Stimulated activated CD4-positive, alpha-beta T cell treated with anti-CD3 and anti-CD28 coated beads, Interleukin-4, amount 100 ng/mL, for 1 hour (primary cell): ENCODE measurements around the gene KRTAP2-3.
"Not testable (repeated sequence)": the region's sequence is repeated elsewhere in the genome, so short reads cannot be mapped to it uniquely, and the experiment has no call there.

Source experiments
- DNase-seq: peaks from one replicate; pipeline ENCODE4 v3.0.0-alpha.2; 2020

KRTAP2-3 gene, protein sequence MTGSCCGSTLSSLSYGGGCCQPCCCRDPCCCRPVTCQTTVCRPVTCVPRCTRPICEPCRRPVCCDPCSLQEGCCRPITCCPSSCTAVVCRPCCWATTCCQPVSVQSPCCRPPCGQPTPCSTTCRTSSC

DNA sequence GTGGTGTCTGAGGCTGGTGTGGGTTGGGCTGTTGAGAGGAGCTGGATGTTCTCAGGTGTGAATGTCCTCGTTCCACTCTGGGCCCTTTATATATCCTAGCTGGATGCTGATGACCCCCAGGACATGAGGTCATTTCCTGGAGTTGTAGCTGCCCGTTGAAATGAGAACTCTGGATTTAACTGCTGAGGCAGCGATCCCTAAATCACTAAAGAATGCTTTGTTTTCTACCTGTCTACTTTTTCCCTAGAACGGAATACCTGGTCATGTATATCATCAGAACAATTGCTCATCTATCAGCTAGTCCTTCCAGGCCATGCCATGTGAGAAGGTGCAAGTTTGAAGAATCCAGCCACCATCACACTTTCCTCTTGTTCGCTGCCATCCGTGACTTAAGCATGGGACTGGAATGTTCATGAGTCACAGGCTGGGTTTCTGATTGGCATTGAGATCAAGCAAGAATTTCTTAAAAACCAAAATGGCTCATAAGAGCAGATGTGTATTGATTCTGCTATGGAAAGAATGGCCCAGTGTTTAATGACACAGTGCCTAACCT lies at the start of gene KRTAP2-3:
Gene KRTAP2-3 (minus strand): TSS at position 63 of the 553 bp plus-strand sequence. CDS start 64 bp downstream, outside the sequence.
- no peak for DNase-seq

DNA sequence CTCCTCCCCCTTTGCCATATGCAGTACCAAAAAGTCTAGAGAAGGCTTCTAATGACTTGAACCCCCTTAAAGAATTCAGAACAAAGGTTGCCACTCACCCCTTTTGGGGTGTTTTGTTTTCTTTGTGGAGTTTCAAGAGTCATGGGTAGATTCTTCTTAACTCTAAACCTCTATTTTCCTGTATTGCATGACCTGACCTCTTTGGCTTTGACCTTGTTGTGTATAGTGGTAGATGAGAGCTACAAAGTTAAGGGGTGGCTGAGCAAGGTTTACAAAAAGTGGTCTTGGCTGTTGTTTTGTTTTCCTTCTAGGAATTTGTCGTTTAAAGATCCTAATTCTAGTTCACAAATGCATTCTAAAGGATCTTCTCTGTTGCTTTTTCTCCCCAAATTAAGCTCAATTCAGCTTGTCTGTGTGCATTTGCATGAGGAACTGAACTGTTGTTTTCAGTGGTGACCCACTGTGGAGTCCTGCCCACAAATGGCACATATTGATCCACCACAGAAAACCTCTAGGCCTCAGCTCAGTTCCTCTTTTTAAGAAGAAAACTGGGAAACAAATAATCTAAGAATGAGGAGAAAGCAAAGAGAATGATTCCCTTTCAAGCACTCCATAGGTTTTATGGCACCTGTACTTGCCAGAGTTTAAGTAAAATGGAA lies 48.9 kb upstream of the KRTAP2-3 start:
- DNase-seq = not testable (repeated sequence)

DNA sequence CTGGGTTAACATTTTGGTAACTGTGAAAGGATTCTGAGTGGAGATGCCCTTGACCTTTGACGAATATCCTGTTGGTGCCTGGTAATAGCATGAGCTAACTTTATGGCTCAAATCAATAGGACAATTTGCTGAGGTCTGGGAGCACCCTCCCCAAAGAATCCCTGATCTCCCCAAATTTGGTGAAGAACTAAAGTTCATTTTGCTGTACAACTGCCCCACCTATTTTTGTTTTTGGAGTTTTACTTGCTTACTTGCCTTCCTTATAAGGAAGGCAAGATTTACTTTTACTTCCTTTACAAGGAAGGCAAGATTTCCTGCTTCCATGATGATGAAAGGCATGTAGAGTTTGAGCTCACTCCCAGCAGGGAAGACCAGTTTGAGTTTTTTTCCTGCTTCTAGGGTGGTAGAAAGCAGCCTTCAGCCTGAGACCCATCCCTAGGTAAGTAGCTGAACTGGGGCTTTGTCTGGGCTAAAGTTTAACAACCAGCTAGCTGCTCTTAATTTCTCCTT lies 48.1 kb upstream of the KRTAP2-3 start:
- no peak for DNase-seq

DNA sequence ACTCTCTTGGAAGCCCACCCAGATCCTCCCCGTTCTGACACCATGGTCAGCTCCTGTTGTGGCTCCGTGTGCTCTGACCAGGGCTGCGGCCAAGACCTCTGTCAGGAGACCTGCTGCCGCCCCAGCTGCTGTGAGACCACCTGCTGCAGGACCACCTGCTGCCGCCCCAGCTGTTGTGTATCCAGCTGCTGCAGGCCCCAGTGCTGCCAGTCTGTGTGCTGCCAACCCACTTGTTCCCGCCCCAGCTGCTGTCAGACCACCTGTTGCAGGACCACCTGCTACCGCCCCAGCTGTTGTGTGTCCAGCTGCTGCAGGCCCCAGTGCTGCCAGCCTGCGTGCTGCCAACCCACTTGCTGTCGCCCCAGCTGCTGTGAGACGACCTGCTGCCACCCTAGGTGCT lies 45.4 kb upstream of the KRTAP2-3 start, which contains the start of gene KRTAP4-9:
Gene KRTAP4-9 (plus strand): TSS at position 43 of the 400 bp plus-strand sequence. CDS start 0 bp downstream, at position 43.
- DNase-seq = not testable (repeated sequence)

DNA sequence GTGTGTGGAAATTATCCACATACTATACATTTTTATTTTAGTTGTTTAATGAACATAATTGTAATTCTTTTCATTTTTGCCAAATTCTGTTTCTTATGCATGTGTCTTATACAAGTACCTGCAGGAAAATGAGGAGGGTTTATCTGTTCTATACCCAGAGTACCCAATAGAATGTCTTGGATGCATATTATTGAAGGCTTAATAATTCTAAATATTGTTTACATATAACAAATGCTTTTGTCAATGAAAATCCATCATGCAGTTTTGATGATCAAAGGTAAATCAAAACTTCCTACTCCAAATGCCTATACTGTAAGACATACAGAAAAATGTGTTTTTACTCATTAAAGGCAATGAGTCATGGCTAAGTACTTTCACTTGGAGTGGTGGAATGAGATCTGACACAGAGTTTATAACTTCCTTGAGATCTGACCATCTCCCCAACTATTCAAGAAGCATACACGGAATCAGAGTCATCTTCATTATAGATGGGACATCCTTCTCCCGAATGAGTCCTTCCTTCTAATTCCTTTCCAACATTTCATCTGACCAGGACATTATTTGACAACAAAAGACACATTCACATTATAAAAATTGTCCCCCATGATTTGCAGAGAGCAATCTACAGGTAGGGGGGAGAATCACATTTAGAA lies 44.6 kb upstream of the KRTAP2-3 start:
- DNase-seq = not testable (repeated sequence)

DNA sequence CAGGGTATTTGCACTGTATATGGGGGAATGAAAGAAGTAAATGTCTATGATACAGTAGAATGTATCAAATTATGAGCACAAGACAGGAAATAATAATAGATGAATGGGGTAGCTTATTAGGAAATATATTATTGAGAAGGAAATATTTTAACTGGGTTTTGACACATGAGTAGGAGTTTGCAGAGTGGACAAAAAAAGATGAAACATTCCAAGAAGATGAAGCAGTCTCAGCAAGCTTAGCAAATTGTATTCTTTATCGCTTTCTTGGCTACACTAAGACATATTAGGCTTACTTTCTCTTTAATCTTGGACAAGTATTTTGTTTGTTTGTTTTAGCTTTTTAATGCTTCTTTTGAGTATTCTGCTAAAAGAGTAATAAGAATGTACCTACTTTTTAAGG lies 44.0 kb upstream of the KRTAP2-3 start:
- no peak for DNase-seq

DNA sequence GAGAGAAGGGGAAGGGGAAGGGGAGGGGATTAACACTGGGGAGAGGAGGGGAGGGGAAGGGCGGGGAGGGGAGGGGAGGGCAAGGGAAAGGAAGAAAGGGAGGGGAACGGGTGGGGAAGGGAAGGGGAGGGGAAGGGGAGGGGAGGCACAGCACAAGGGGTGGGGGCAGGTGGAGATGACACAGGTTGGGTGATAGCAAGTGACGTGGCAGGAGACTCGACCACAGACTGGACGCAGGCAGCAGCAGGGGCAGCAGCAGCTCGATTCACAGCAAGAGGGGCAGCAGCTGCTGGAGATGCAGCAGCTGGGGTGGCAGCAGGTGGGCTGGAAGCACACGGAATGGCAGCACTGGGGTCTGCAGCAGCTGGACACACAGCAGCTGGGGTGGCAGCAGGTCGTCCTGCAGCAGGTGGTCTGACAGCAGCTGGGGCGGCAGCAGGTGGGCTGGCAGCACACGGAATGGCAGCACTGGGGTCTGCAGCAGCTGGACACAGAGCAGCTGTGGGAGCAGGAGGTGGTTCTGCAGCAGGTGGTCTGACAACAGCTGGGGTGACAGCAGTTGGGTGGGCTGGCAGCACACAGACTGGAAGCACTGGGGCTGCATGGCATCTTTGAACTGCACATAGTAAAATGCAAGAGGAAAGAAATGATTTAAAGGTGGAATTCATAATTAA lies 41.8 kb upstream of the KRTAP2-3 start, which contains the start of gene KRTAP4-16:
Gene KRTAP4-16 (minus strand): TSS at position 624 of the 674 bp plus-strand sequence. CDS start 0 bp downstream, at position 624.
- DNase-seq = no peak

DNA sequence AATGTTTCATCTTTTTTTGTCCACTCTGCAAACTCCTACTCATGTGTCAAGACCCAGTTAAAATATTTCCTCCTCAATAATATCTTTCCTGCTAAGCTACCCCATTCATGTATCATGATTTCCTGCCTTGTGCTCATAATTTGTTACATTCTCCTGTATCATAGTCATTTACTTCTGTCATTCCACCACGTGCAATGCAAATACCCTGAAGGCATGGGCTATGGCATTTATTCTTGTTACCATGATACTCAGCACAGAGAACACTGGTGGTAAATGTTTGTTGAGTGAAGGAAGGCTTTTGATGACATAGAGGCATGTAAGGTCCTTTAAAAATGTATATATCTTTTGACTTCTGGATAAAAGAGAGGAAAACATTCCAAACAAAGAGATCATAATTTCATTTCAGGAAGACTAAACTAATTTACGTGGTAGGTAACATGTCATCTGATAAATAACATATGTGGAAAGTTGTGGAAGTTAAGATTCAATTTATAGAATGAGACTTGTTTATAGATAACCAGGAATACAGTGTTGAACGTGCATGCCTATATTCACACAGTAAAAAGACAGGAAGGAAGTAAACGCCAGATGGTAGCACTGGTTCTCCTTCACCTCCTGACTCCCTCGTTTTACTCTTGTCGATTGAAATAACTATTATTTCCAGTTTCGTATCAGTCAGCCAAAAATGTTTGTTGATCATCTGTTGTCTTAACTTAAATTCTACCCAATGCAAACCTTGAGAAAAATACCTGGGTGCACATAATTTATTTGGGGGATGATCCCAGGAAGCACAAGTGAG lies 40.0 kb upstream of the KRTAP2-3 start:
- DNase-seq = not testable (repeated sequence)

DNA sequence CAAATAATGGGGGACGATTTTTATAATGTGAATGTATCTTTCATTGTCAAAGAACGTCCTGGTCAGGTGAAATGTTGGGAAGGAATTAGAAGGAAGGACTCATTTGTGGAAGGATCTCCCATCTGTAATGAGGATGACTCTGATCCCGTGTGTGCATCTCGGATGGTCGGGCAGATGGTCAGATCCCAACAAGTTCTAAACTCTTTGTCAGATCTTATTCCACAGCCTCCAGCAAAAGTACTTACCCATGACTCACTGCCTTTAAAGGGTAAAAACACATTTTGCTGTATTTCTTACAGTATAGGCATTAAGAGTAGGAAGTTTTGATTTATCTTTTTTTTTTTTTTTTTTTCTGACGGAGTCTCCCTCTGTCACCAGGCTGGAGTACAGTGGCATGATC lies 38.6 kb upstream of the KRTAP2-3 start:
- DNase-seq = no peak

DNA sequence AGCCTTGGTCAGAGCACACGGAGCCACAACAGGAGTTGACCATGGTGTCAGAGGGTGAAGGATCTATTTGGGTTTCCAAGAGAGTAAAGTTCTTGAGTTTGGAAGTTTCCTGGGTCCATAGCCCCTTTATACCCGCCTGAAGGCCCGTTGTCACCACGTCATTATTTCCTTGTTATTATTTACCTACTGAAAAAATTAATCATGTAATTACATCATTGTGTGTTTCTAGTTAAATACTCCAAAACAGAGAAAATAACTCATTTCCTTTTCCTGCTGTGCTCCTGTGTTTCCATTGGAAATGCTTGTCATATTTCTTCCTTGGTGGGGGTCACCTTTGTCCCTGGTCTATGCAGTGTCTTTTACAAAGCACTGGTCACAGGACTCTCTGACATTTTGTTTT lies 38.1 kb upstream of the KRTAP2-3 start, which contains the start of gene KRTAP4-8:
Gene KRTAP4-8 (minus strand): TSS at position 101 of the 400 bp plus-strand sequence. CDS start 58 bp downstream, at position 43.
- no peak for DNase-seq

DNA sequence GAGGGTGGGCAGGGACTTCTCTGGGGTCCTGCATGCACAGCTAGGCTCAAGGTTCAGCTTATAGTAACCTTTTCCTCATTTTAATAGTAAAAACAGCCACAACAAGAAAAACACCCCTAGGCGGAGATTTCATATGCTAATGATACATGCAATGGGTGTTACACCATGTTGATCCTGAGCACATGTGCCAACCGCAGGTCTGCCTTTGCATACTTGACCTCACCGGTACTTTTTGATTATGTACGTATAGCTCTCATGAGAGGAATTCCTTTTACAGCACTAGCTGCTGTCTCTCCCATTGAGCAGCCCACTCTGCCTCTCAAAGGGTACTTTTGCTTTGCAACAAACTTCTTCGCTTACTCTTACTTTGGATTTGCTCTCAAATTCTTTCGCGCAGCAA lies 36.1 kb upstream of the KRTAP2-3 start:
- DNase-seq = no peak

DNA sequence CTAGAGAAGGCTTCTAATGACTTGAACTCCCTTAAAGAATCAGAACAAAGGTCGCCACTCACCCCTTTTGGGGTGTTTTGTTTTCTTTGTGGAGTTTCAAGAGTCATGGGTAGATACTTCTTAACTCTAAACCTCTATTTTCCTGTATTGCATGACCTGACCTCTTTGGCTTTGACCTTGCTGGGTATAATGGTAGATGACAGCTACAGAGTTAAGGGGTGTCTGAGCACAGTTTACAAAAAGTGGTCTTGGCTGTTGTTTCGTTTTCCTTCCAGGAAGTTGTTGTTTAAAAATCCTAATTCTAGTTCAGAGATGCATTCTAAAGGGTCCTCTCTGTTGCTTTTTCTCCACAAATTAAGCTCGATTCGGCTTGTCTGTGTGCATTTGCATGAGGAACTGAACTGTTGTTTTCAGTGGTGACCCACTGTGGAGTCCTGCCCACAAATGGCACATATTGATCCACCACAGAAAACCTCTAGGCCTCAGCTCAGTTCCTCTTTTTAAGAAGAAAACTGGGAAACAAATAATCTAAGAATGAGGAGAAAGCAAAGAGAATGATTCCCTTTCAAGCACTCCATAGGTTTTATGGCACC lies 28.9 kb upstream of the KRTAP2-3 start:
- DNase-seq = not testable (repeated sequence)

DNA sequence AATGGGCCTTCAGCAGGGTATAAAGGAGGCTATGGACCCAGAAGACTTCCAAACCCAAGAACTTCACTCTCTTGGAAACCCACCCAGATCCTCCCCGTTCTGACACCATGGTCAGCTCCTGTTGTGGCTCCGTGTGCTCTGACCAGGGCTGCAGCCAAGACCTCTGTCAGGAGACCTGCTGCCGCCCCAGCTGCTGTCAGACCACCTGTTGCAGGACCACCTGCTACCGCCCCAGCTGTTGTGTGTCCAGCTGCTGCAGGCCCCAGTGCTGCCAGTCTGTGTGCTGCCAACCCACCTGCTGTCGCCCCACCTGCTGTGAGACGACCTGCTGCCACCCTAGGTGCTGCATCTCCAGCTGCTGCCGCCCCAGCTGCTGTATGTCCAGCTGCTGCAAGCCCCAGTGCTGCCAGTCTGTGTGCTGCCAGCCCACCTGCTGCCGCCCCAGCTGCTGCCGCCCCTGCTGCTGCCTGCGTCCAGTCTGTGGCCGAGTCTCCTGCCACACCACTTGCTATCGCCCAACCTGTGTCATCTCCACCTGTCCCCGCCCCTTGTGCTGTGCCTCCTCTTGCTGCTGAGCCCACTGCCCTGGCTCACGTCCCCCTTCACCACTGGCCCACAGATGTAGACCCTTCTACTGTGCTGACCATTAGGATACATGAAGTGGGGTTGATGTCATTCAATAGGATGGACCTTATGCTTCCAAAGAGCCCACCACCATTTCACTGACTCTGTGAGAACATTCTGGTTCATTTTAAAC lies 24.4 kb upstream of the KRTAP2-3 start, which contains the start of gene KRTAP4-7:
Gene KRTAP4-7 (plus strand): TSS at position 51 of the 757 bp plus-strand sequence. CDS start 57 bp downstream, at position 108.
- DNase-seq = not testable (repeated sequence)

DNA sequence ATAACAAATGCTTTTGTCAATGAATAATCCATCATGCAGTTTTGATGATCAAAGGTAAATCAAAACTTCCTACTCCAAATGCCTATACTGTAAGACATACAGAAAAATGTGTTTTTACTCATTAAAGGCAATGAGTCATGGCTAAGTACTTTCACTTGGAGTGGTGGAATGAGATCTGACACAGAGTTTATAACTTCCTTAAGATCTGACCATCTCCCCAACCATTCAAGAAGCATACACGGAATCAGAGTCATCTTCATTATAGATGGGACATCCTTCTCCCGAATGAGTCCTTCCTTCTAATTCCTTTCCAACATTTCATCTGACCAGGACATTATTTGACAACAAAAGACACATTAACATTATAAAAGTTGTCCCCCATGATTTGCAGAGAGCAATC lies 23.5 kb upstream of the KRTAP2-3 start:
- DNase-seq = not testable (repeated sequence)

DNA sequence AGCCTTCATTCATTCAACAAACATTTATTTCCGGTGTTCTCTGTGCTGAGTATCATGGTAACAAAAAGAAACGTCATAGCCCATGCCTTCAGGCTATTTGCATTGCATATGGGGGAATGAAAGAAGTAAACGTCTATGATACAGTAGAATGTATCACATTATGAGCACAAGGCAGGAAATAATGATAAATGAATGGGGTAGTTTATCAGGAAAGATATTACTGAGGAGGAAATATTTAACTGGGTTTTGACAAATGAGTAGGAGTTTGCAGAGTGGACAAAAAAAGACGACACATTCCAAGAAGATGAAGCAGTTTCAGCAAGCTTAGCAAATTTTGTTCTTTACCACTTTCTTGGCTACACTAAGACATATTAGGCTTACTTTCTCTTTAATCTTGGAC lies 22.7 kb upstream of the KRTAP2-3 start:
- DNase-seq = no peak

DNA sequence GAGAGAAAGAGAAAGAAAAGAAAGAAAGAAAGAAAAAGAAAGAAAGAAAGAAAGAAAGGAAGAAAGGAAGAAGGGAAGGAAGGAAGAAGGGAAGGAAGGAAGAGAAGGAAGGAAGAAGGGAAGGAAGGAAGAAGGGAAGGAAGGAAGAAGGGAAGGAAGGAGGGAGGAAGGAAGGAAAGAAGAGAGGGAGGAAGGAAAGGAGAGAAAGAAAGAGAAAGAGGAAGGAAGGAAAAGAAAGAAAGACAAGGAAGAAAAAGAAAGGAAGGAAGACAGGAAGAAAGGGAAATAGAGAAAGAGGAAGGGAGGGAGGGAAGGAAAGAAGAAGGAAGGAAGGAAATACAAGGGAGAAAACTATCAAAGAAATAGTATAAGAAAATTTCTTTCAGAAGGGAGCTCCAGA lies 16.9 kb upstream of the KRTAP2-3 start:
- no peak for DNase-seq

DNA sequence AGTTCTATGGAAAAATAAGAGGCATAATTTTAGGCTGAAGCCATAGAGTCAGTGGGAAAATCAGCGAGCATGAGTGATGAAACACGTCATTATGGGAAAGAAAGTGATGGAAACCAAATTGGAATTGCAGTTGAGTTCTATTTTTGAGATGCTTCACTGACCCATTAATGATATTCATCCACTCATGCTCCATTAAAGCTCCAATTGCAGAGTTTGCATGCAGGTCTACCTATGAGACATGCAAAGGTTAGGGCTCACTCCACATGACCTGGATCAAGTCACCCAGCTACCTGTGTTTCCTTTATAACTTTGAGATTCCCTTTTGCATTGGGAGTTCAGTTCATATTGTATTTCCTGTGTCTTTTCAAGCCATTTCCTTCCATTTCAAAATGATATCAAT lies 13.8 kb upstream of the KRTAP2-3 start:
- no peak for DNase-seq

DNA sequence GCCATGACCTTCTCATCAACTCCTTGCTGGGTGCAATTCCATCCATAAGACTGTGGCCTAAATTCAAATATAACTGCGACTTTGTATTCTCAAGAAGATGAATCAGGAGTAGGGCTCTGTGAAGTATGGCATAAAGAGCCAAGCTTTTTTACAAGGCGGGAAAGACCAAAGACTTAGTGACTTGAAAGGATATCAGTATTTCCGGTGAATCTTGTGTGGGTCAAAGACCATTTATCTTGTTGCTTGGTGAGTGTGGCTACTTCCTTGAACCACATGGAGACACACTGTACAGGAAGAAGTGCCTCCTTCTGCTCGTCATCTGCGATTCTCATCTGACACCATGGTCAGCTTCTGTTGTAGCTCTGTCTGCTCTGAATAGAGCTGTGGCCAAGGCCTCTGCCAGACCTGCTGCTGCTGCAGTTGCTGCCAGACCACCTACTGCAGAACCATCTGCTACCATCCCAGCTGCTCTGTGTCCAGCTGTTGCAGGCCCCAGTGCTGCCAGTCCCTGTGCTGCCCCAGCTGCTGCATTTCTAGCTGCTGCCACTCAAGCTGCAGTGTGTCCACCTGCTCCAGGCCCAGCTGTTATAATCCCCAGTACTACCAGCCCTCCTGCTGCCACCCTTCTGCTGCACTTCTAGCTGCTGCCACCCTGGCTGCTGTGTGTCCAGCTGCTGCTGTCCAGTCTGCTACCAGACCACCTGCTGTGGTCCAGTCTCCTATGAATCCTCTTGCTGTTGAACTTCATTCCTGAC lies 11.9 kb upstream of the KRTAP2-3 start:
- DNase-seq = no peak

DNA sequence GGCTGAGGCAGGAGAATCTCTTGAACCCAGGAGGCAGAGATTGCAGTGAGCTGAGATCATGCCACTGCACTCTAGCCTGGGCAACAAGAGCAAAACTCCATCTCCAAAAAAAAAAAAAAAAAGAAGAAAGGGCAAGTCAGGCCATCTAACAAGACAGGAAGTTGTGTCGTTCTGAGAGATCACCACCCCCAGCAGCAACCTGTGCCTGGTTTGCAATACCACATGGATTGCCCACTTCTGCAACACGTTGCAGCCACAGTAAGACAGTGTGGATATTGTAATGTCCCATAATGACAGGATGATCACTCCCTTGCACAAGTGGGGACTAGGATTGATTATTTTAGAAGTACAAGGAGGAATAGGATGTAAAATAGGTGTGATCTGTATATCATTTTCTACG lies 9.1 kb upstream of the KRTAP2-3 start:
- no peak for DNase-seq

DNA sequence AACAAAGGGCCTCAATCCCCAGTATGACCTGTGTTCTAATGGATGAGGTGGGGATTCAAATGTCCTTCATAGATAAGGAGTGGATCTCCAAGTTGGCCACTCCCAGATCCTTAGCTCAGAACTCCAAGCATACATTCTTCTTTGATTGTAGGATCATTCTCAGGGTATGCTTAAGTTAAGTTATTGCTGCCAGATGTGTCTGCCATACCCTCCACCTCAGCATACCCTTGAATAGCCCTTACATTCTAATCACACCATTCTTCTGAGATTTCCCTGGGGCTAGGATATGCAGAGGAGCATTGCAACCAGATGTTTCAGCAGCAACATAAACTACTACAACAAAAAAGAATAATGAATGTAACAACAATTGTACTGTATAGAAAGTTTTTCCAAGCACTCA lies 7.4 kb upstream of the KRTAP2-3 start:
- DNase-seq = no peak
